Liver (tissue), 9 donors: ENCODE measurements around the gene ENOX1. TPM values are rescaled to one million over a fixed set of nuclear protein-coding genes. Genes with fewer than 3 reads are reported as not detected.

Source experiments
- DNase-seq: peaks from one replicate; pipeline ENCODE4 v3.0.0-alpha.2; 2017; ENCODE audit warnings: low spot score
- H3K27ac ChIP-seq, 2 donors: one replicate each; pipeline ENCODE4 v1.7.0; 2013; ENCODE audit warnings: inconsistent platforms in 2 of 2, low read length in 2 of 2, control low read depth in 1 of 2, low read depth in 1 of 2, mild to moderate bottlenecking in 1 of 2
- H3K27me3 ChIP-seq, 4 donors: one replicate each; pipeline versions ENCODE4 v1.6.1 to v1.7.0; 2013; ENCODE audit warnings: low read length in 3 of 4, inconsistent platforms in 1 of 4, mild to moderate bottlenecking in 1 of 4, moderate library complexity in 1 of 4; ENCODE audit not compliant: control insufficient read depth in 4 of 4, insufficient read depth in 4 of 4
- H3K36me3 ChIP-seq, 4 donors: one replicate each; pipeline versions ENCODE4 v1.6.1 to v1.7.0; 2013; ENCODE audit warnings: low read length in 3 of 4, mild to moderate bottlenecking in 3 of 4, low read depth in 1 of 4, moderate library complexity in 1 of 4; ENCODE audit not compliant: control insufficient read depth in 4 of 4, insufficient read depth in 3 of 4
- H3K4me1 ChIP-seq, 4 donors: one replicate each; pipeline versions ENCODE4 v1.6.1 to v1.7.0; 2013; ENCODE audit warnings: low read length in 3 of 4, mild to moderate bottlenecking in 3 of 4, moderate library complexity in 1 of 4; ENCODE audit not compliant: control insufficient read depth in 4 of 4, insufficient read depth in 4 of 4
- H3K4me3 ChIP-seq, 3 donors: one replicate each; pipeline versions ENCODE4 v1.6.1 to v1.7.0; 2013; ENCODE audit warnings: low read length in 3 of 3, control low read depth in 1 of 3, low read depth in 1 of 3, mild to moderate bottlenecking in 1 of 3
- H3K9ac ChIP-seq, 2 donors: one replicate each; pipeline ENCODE4 v1.7.0; 2013; ENCODE audit warnings: low read length in 2 of 2, mild to moderate bottlenecking in 2 of 2, moderate library complexity in 2 of 2, control low read depth in 1 of 2, low read depth in 1 of 2
- H3K9me3 ChIP-seq, 4 donors: one replicate each; pipeline versions ENCODE4 v1.6.1 to v1.7.0; 2013; ENCODE audit warnings: low read length in 3 of 4; ENCODE audit not compliant: control insufficient read depth in 4 of 4
- EGR1 ChIP-seq, 2 donors: IDR thresholded peaks; 2 replicates each; pipeline ENCODE4 v1.6.1; 2016 to 2018; ENCODE audit warnings: antibody characterized with exemption in 2 of 2, low read depth in 2 of 2
- FOXA1 ChIP-seq: IDR thresholded peaks from 2 replicates; pipeline ENCODE4 v1.6.1; 2016; ENCODE audit warnings: antibody characterized with exemption
- FOXA2 ChIP-seq: IDR thresholded peaks from 2 replicates; pipeline ENCODE4 v1.6.1; 2016; ENCODE audit warnings: antibody characterized with exemption
- GABPA ChIP-seq, 2 donors: IDR thresholded peaks in 1 of 2; conservative IDR thresholded peaks in 1 of 2; 2 replicates each; pipeline ENCODE4 v1.6.1; 2016; ENCODE audit warnings: antibody characterized with exemption in 2 of 2, mild to moderate bottlenecking in 1 of 2, moderate library complexity in 1 of 2
- HNF4A ChIP-seq, 2 donors: conservative IDR thresholded peaks; 2 replicates each; pipeline ENCODE4 v1.6.1; 2016; ENCODE audit warnings: antibody characterized with exemption in 2 of 2, mild to moderate bottlenecking in 2 of 2
- HNF4G ChIP-seq: IDR thresholded peaks from 2 replicates; pipeline ENCODE4 v1.6.1; 2016; ENCODE audit warnings: antibody characterized with exemption
- JUND ChIP-seq, 2 donors: IDR thresholded peaks; 2 replicates each; pipeline ENCODE4 v1.6.1; 2016; ENCODE audit warnings: antibody characterized with exemption in 2 of 2
- MAX ChIP-seq: IDR thresholded peaks from 2 replicates; pipeline ENCODE4 v1.6.1; 2016; ENCODE audit warnings: antibody characterized with exemption
- NR2F2 ChIP-seq: IDR thresholded peaks from 2 replicates; pipeline ENCODE4 v1.6.1; 2016; ENCODE audit warnings: antibody characterized with exemption
- RAD21 ChIP-seq, 2 donors: IDR thresholded peaks; 2 replicates each; pipeline ENCODE4 v1.6.1; 2016; ENCODE audit warnings: antibody characterized with exemption in 2 of 2, mild to moderate bottlenecking in 2 of 2
- REST ChIP-seq: IDR thresholded peaks from 2 replicates; pipeline ENCODE4 v1.6.1; 2016; ENCODE audit warnings: antibody characterized with exemption, mild to moderate bottlenecking
- RXRA ChIP-seq, 2 donors: IDR thresholded peaks; 2 replicates each; pipeline ENCODE4 v1.6.1; 2017 to 2018; ENCODE audit warnings: antibody characterized with exemption in 2 of 2, mild to moderate bottlenecking in 1 of 2
- SP1 ChIP-seq: IDR thresholded peaks from 2 replicates; pipeline ENCODE4 v1.6.1; 2018; ENCODE audit warnings: antibody characterized with exemption, mild to moderate bottlenecking
- TAF1 ChIP-seq: conservative IDR thresholded peaks from 2 replicates; pipeline ENCODE4 v1.6.1; 2016; ENCODE audit warnings: antibody characterized with exemption, mild to moderate bottlenecking
- YY1 ChIP-seq: IDR thresholded peaks from 2 replicates; pipeline ENCODE4 v1.6.1; 2016; ENCODE audit warnings: antibody characterized with exemption, mild to moderate bottlenecking
- ZBTB33 ChIP-seq: IDR thresholded peaks from 2 replicates; pipeline ENCODE4 v1.6.1; 2016; ENCODE audit warnings: antibody characterized with exemption
- WGBS: extraction: QIAGEN DNeasy Blood & Tissue Kit; methylation state at CpG from one replicate; pipeline ENCODE4 v1.1.7; 2013; 5-methylcytosine and 5-hydroxymethylcytosine counted together
- polyA plus RNA-seq, 2 donors: library from polyadenylated mRNA; stranded (reverse) in 1 of 2; unstranded in 1 of 2; fragments of 200-250 nt in 1 of 2; fragments of >200 nt in 1 of 2; fragmentation: Nextera tagmentation in 1 of 2; extraction: Ambion mirVana in 1 of 2; gene quantifications; one replicate each; pipeline versions ENCODE4 v1.2.1 to v1.2.3, GENCODE V29; 2013 to 2015
- total RNA-seq, 2 donors: library from RNA; depleted of rRNA; stranded (reverse); fragments of >200 nt; gene quantifications; one replicate each; pipeline ENCODE4 v1.2.3, GENCODE V29; 2014
- TF ChIP-seq, protein P1 (sequence below): fragments of 150-350 bp; IDR thresholded peaks from 2 replicates; pipeline ENCODE4 v1.5.1; 2017; ENCODE audit warnings: improper control_type of control experiment, low read depth, low read length; ENCODE audit not compliant: missing input control
- TF ChIP-seq, protein P2 (sequence below): IDR thresholded peaks from 2 replicates; pipeline ENCODE4 v1.6.1; 2016; ENCODE audit warnings: antibody characterized with exemption
- donor health status: healthy.
- donor health status: healthy.
- donor health status: healthy.
- donor health status: healthy.
- donor health status: healthy.

The ENOX1 gene
- total and polyA plus RNA-seq, 4 donors: 0.02 to 0.33 (median 0.08) TPM; not detected in 1

GRCh38 chr13:43362556-43362955 lies 424.2 kb downstream of the ENOX1 start:
- Histone ChIP-seq H3K4me3 (no peak overlapping the region), H3K4me1 (peaks cover 0 to 2% (median 0%) of the 10 kb centered on the region in 4 donors), H3K36me3 (no peaks in the 10 kb centered on the region), H3K9ac (no peak overlapping the region), H3K27ac (no peak overlapping the region), H3K27me3 (no peaks in the 10 kb centered on the region), H3K9me3 (no peaks in the 10 kb centered on the region)
- no peak for DNase-seq
- no peak for TF ChIP-seq NR2F2
- no peak for TF ChIP-seq GABPA (IDR thresholded peaks at IDR 0.05 in 1 of 2, conservative IDR thresholded peaks at IDR 0.05 in 1 of 2)
- TF ChIP-seq, protein P1, sequence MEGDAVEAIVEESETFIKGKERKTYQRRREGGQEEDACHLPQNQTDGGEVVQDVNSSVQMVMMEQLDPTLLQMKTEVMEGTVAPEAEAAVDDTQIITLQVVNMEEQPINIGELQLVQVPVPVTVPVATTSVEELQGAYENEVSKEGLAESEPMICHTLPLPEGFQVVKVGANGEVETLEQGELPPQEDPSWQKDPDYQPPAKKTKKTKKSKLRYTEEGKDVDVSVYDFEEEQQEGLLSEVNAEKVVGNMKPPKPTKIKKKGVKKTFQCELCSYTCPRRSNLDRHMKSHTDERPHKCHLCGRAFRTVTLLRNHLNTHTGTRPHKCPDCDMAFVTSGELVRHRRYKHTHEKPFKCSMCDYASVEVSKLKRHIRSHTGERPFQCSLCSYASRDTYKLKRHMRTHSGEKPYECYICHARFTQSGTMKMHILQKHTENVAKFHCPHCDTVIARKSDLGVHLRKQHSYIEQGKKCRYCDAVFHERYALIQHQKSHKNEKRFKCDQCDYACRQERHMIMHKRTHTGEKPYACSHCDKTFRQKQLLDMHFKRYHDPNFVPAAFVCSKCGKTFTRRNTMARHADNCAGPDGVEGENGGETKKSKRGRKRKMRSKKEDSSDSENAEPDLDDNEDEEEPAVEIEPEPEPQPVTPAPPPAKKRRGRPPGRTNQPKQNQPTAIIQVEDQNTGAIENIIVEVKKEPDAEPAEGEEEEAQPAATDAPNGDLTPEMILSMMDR: no peak
- no peak for TF ChIP-seq SP1
- TF ChIP-seq MAX: no peak
- no peak for TF ChIP-seq EGR1 (IDR thresholded peaks at IDR 0.05; ENCODE audit: low read depth in 2 of 2)
- no peak for TF ChIP-seq HNF4G
- TF ChIP-seq YY1: no peak
- TF ChIP-seq, protein P2, sequence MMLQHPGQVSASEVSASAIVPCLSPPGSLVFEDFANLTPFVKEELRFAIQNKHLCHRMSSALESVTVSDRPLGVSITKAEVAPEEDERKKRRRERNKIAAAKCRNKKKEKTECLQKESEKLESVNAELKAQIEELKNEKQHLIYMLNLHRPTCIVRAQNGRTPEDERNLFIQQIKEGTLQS: no peak
- no peak for TF ChIP-seq JUND (IDR thresholded peaks at IDR 0.05)
- no peak for TF ChIP-seq RAD21 (IDR thresholded peaks at IDR 0.05)
- TF ChIP-seq FOXA2: no peak
- TF ChIP-seq REST: no peak
- TF ChIP-seq FOXA1: no peak
- TF ChIP-seq ZBTB33: no peak
- TF ChIP-seq TAF1: no peak
- TF ChIP-seq HNF4A (conservative IDR thresholded peaks at IDR 0.05): no peak
- no peak for TF ChIP-seq RXRA (IDR thresholded peaks at IDR 0.05)
- 95% methylated on average over 6 of the region's 6 CpGs for WGBS
